ENCODE results near the gene EN2.

The EN2 gene

GRCh38 chr7:155506854-155507337 lies 49.0 kb downstream of the EN2 start:
- Histone ChIP-seq H3K4me1 (ENCODE audit: control insufficient read depth, insufficient read depth, low read length, poor library complexity, severe bottlenecking) (no peaks in the 10 kb centered on the region), H3K36me3 (ENCODE audit: control insufficient read depth, insufficient read depth, low read length) (no peaks in the 10 kb centered on the region), H3K4me3 (ENCODE audit: extremely low read depth, insufficient read depth, low read length, poor library complexity, severe bottlenecking) (no peak overlapping the region), H3K27ac (ENCODE audit: low read depth, low read length, severe bottlenecking) (no peak overlapping the region), H3K9me3 (ENCODE audit: control insufficient read depth, low read length) (no peaks in the 10 kb centered on the region)
- 0 to 11% methylated on average over 4 to 7 of the region's 14 CpGs for WGBS, 2 experiments (ENCODE audit: insufficient coverage in 2 of 2)

GRCh38 chr7:155507576-155507975 lies 49.6 kb downstream of the EN2 start:
- Histone ChIP-seq H3K9me3 (ENCODE audit: control insufficient read depth, low read length) (no peaks in the 10 kb centered on the region), H3K36me3 (ENCODE audit: control insufficient read depth, insufficient read depth, low read length) (no peaks in the 10 kb centered on the region), H3K4me1 (ENCODE audit: control insufficient read depth, insufficient read depth, low read length, poor library complexity, severe bottlenecking) (no peaks in the 10 kb centered on the region), H3K27ac (ENCODE audit: low read depth, low read length, severe bottlenecking) (no peak overlapping the region), H3K4me3 (ENCODE audit: extremely low read depth, insufficient read depth, low read length, poor library complexity, severe bottlenecking) (no peak overlapping the region)
- WGBS, 2 experiments (ENCODE audit: insufficient coverage in 2 of 2), result 14 to 20% methylated on average over 1 of the region's 4 CpGs

DNA sequence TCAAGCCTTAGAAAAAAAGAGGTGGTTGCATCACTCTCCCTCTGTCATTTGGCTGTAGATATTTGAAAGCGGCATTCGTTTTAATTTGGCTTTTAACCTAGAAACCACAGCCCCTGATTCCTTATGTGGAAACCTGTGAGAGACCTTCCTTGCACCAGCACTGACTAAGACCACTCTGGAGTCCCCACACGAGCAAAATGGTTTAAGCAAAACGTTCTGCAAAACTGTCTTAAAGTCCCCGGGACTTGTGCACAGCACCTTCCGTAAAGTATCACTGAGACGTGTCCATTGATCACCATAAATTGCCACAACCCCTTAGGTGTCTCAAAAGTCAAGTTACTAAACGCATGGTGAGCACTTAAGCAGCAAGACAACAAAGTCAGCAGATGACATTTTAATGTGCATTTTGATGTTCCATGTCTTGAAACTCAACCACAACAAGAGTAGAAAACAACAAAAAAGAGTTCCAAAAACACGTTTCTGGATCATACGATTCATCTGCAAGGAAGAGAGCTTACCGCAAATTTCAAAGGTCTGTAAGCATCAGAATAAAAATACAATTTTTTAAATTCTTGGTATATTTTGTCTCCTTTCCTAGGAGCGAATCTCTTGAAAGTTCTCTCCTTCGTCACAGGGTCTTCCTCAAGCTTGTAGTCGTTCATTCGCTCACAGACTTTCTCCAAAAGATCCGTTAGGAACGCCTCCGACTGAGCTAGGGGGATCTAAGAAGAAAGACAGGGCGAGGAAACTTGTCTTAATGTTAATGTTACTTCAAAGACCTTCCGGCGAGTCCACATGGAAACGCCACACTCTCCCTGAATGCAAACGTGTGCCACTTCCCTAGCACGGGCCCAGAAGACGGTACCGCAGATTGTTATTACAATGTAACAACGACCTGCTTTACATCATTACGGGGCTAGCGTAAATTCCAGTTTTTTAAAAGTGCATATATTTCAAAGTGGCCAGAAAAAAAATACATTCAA lies 50.7 kb downstream of the EN2 start:
- no peaks in the 10 kb centered on the region for H3K36me3 ChIP-seq (ENCODE audit: control insufficient read depth, insufficient read depth, low read length)
- no peak overlapping the region for H3K27ac ChIP-seq (ENCODE audit: low read depth, low read length, severe bottlenecking)
- WGBS, 2 experiments (ENCODE audit: insufficient coverage in 2 of 2), result 1 to 2% methylated on average over 15 to 22 of the region's 29 CpGs
- H3K9me3 ChIP-seq (ENCODE audit: control insufficient read depth, low read length), result no peaks in the 10 kb centered on the region
- no peaks in the 10 kb centered on the region for H3K4me1 ChIP-seq (ENCODE audit: control insufficient read depth, insufficient read depth, low read length, poor library complexity, severe bottlenecking)
- H3K4me3 ChIP-seq (ENCODE audit: extremely low read depth, insufficient read depth, low read length, poor library complexity, severe bottlenecking), result no peak overlapping the region

- peak overlapping the region; percentile 17 for H3K4me3 ChIP-seq (ENCODE audit: extremely low read depth, insufficient read depth, low read length, poor library complexity, severe bottlenecking)
- H3K9me3 ChIP-seq (ENCODE audit: control insufficient read depth, low read length), result no peaks in the 10 kb centered on the region
- H3K27ac ChIP-seq (ENCODE audit: low read depth, low read length, severe bottlenecking), result no peak overlapping the region
- no peaks in the 10 kb centered on the region for H3K36me3 ChIP-seq (ENCODE audit: control insufficient read depth, insufficient read depth, low read length)
- H3K4me1 ChIP-seq (ENCODE audit: control insufficient read depth, insufficient read depth, low read length, poor library complexity, severe bottlenecking), result no peaks in the 10 kb centered on the region
- WGBS, 2 experiments (ENCODE audit: insufficient coverage in 2 of 2), result 0% methylated on average over 7 to 12 of the region's 16 CpGs
Measured at GRCh38 chr7:155509359-155509724, 51.4 kb downstream of the EN2 start.

- WGBS, 2 experiments (ENCODE audit: insufficient coverage in 2 of 2), result 0% methylated on average over 55 to 56 of the region's 68 CpGs
- Histone ChIP-seq H3K36me3 (ENCODE audit: control insufficient read depth, insufficient read depth, low read length) (no peaks in the 10 kb centered on the region), H3K4me1 (ENCODE audit: control insufficient read depth, insufficient read depth, low read length, poor library complexity, severe bottlenecking) (no peaks in the 10 kb centered on the region), H3K9me3 (ENCODE audit: control insufficient read depth, low read length) (no peaks in the 10 kb centered on the region), H3K27ac (ENCODE audit: low read depth, low read length, severe bottlenecking) (no peak overlapping the region), H3K4me3 (ENCODE audit: extremely low read depth, insufficient read depth, low read length, poor library complexity, severe bottlenecking) (peak overlapping the region; percentile 17)
Measured at GRCh38 chr7:155509725-155510551, 52.0 kb downstream of the EN2 start.

GRCh38 chr7:155510975-155511701 lies 53.2 kb downstream of the EN2 start:
- H3K9me3 ChIP-seq (ENCODE audit: control insufficient read depth, low read length), result no peaks in the 10 kb centered on the region
- 0 to 6% methylated on average over 1 to 2 of the region's 6 CpGs for WGBS, 2 experiments (ENCODE audit: insufficient coverage in 2 of 2)
- H3K27ac ChIP-seq (ENCODE audit: low read depth, low read length, severe bottlenecking), result no peak overlapping the region
- no peak overlapping the region for H3K4me3 ChIP-seq (ENCODE audit: extremely low read depth, insufficient read depth, low read length, poor library complexity, severe bottlenecking)
- no peaks in the 10 kb centered on the region for H3K36me3 ChIP-seq (ENCODE audit: control insufficient read depth, insufficient read depth, low read length)
- H3K4me1 ChIP-seq (ENCODE audit: control insufficient read depth, insufficient read depth, low read length, poor library complexity, severe bottlenecking), result no peaks in the 10 kb centered on the region

GRCh38 chr7:155511702-155511996 lies 53.7 kb downstream of the EN2 start:
- Histone ChIP-seq H3K4me1 (ENCODE audit: control insufficient read depth, insufficient read depth, low read length, poor library complexity, severe bottlenecking) (no peaks in the 10 kb centered on the region), H3K27ac (ENCODE audit: low read depth, low read length, severe bottlenecking) (no peak overlapping the region), H3K9me3 (ENCODE audit: control insufficient read depth, low read length) (no peaks in the 10 kb centered on the region), H3K4me3 (ENCODE audit: extremely low read depth, insufficient read depth, low read length, poor library complexity, severe bottlenecking) (no peak overlapping the region), H3K36me3 (ENCODE audit: control insufficient read depth, insufficient read depth, low read length) (no peaks in the 10 kb centered on the region)
- 9 to 13% methylated on average over 3 to 4 of the region's 5 CpGs for WGBS, 2 experiments (ENCODE audit: insufficient coverage in 2 of 2)

- WGBS, 2 experiments (ENCODE audit: insufficient coverage in 2 of 2), result no CpG with 5 or more reads among the region's 4 CpGs
- Histone ChIP-seq H3K27ac (ENCODE audit: low read depth, low read length, severe bottlenecking) (no peak overlapping the region), H3K4me3 (ENCODE audit: extremely low read depth, insufficient read depth, low read length, poor library complexity, severe bottlenecking) (no peak overlapping the region), H3K4me1 (ENCODE audit: control insufficient read depth, insufficient read depth, low read length, poor library complexity, severe bottlenecking) (no peaks in the 10 kb centered on the region), H3K36me3 (ENCODE audit: control insufficient read depth, insufficient read depth, low read length) (no peaks in the 10 kb centered on the region), H3K9me3 (ENCODE audit: control insufficient read depth, low read length) (no peaks in the 10 kb centered on the region)
Measured at GRCh38 chr7:155512246-155512887, 54.4 kb downstream of the EN2 start.

GRCh38 chr7:155513543-155514285 lies 55.8 kb downstream of the EN2 start:
- Histone ChIP-seq H3K36me3 (ENCODE audit: control insufficient read depth, insufficient read depth, low read length) (no peaks in the 10 kb centered on the region), H3K4me3 (ENCODE audit: extremely low read depth, insufficient read depth, low read length, poor library complexity, severe bottlenecking) (no peak overlapping the region), H3K4me1 (ENCODE audit: control insufficient read depth, insufficient read depth, low read length, poor library complexity, severe bottlenecking) (no peaks in the 10 kb centered on the region), H3K9me3 (ENCODE audit: control insufficient read depth, low read length) (no peaks in the 10 kb centered on the region), H3K27ac (ENCODE audit: low read depth, low read length, severe bottlenecking) (no peak overlapping the region)
- 40 to 69% methylated on average over 1 to 9 of the region's 13 CpGs for WGBS, 2 experiments (ENCODE audit: insufficient coverage in 2 of 2)
